ENCODE data around the gene RFK.

GRCh38 chr9:76353280-76353679, 40.9 kb downstream of the RFK start:
- TF ChIP-seq POLR2A (IDR thresholded peaks at IDR 0.05; ENCODE audit: low read depth, low read length) (no peak), POLR2AphosphoS5 (IDR thresholded peaks at IDR 0.05; ENCODE audit: low read depth, low read length) (no peak), POU2F2 (IDR thresholded peaks at IDR 0.05; ENCODE audit: low read depth, low read length) (no peak), TAF1 (IDR thresholded peaks at IDR 0.05; ENCODE audit: low read depth, low read length) (no peak)
